NOMO-1 treated with DMSO at 0.1 percent for 48 hours (cell line): ENCODE results near the gene GAN.
A peak's percentile ranks its signal among the peaks of the same experiment; 100 is the strongest.

ENCODE experiments used
- DNase-seq: peaks from one replicate; lab custom pipeline; 2025; ENCODE audit not compliant: unreplicated experiment; lab: John Stamatoyannopoulos, UW

GAN gene

DNA sequence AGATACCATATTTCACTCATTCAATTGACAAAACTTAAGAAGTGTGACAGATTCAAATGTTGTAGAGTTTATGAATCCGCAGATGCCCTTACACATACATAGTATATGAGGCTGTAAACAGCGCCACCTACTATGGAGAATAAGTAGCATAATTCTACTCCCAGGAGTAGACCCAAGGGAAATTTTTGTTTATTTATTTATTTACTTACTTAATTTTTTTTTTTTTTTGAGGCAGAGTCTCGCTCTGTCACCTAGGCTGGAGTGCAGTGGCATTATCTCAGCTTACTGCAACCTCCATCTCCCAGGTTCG, 35.5 kb downstream of the GAN start:
- no peak for DNase-seq

- DNase-seq: no peak
Measured at GRCh38 chr16:81353895-81354294, 39.1 kb downstream of the GAN start.

- no peak for DNase-seq
Measured at GRCh38 chr16:81357711-81358260, 43.0 kb downstream of the GAN start.

DNA sequence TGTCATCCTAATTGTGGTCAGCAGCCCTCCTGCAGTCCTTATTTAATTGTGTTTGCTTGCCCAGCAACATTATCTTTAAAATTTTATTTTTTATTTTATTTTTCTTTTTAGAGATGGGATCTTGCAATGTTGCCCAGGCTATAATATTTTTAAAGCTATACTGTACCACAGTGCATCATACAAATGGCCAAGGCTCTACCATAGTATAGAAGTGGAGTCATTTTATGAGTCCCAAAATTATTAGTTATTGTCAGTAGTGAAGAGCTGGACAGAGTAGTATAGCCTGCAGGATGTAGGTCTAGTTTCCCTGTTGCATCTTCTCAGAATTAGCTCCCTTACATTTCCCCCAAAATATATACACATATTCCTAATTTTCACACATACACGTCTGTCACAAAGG, 44.1 kb downstream of the GAN start:
- DNase-seq: no peak

- no peak for DNase-seq
Measured at GRCh38 chr16:81360135-81360534, 45.4 kb downstream of the GAN start.

DNA sequence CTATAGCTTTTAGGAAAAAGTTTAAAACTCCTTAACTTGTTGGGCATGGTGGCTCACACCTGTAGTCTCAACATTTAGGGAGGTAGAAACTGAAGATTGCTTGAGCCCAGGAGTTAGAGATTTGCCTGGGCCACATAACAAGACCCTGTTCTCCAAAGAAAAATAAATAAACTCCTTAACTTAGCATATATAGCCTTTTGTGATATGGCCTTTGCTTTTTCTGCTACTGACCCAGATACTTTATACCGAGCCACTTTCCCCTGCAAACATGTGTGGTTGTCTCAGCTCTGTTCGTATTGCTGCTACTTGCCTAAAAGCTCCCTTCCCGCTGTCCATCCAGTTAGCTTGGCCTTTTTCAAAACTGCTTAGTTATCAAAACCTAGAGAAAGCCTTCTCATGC, 51.0 kb downstream of the GAN start:
- no peak for DNase-seq

DNA sequence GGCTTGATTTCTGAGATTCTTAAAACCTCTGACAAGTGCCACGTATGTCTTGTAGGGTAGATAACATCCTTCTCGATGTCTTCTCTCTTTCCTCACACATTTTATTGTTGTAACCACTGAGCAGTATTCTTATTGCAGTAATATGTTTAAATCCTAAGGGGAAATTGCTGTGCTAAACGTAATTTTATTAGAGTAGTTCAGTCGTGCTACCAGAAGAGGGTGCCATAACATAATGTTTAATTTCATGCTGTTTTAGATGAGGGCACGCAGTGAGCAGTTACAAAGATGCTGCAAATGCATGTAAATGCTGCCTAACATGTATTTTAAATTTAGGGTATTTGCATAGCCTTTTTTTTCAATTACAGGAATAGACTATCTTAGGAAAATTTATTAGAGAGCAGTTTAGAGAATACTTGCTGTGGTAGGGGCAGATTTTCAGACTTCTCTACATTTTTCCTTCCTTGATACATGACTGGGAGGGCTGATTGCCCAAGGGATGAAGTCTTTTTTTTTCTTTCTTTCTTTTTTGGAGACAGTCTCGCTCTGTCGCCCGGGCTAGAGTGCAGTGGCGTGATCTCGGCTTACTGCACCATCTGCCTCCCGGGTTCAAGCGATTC, 51.7 kb downstream of the GAN start:
- DNase-seq: peak; percentile 48

DNA sequence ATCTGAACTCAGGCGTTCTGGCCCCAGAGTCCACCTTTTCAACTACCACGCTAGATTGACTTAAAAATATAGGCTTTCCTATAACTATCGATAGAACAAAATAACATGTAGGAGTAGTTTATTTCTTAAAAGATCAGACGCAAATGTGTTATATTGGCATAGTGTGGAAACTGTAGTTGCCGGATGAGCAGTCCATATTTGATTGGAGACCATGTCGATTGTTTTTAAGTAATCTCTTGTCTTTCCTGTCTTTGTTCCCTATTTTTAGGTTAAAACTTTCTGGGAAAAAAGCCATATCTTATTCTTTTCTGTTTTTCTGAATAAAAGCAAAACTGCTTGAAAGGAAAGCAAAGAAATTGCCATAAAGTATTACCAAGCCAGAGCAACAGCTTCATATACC, 53.1 kb downstream of the GAN start:
- DNase-seq: no peak

DNA sequence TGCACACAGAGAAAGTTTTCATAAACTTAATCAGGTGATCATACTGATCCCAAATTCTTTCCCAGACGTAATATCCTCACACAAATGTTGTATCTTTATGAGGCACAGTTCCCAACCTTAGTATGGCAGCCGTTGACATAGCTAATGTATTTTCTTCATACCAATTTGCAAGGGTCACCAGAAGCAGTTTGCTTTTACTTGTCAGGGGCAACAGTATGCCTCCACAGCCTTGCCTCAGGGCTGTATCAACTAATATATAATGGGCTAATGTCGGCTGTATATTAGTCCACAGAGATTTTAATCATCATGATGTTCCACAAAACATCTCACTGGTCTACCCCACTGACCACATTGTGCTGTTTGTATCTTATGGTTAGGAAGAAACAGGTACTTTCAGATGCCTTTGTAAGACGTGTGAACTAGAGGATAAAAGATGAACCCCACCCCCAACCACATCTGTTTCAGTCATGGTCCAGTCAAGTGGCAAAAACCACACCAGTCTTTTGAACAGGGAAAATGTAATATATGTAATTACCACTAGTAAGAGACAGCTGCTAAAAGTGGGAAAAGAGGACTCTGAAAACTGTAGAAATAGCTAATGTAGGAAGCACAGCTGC, 55.2 kb downstream of the GAN start:
- DNase-seq: no peak

GRCh38 chr16:81371106-81371505, 56.3 kb downstream of the GAN start:
- no peak for DNase-seq

- no peak for DNase-seq
Measured at GRCh38 chr16:81374550-81374949, 59.8 kb downstream of the GAN start.

DNA sequence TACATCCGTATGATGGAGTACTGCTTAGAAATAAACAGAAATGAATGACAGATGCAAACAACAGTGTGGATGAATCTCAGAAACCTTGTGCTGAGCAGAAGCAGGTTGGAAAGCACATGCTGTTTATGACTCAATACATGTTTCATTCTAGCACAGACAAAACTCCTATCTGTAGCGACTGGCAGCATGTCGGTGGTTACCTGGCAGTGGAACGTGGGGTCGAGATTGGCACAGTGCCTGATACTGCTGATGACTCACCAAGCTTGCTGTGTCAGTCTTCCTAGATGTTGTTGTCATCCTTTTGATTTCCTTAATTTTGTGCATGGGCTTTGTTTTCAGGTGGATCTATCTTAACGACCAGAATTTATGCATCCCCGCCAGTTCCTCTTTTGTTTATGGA, 62.1 kb downstream of the GAN start:
- no peak for DNase-seq

DNA sequence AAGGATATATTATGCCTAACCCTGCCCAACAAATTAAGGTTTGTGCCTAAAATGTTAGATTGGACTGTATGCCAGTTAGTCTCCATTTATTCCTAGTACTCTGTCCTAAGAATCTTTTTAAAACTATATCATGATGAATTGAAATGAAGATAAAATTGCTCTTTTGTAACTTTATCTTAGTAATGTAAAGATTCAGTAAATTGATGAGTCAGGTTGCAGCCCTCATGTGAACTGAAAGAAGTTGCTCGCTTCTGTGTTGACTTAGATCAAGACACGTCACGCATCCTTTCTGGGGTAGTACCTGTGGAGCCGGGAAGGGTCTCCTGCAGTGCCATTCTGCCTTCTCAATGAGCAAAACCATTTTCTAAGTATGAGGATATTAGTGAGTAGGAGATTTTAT, 63.3 kb downstream of the GAN start:
- DNase-seq: no peak

DNA sequence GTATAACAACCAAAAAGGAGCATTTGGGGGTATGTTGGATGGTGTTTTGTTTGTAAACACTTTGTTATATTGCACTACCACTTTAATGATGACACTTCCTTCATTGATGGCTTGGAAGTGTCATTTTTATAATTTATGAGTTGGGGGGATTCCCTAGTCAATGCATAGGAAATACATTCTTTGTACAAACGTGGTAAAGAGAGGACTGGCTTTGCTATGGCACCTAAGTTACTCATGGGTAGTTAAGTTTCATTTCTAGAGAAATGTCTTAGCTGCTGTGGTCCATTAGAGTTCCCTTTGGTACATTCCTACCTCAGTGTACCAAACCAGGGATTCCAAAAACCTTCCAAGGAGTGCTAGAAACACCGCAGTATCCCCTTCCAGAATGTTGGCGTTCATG, 66.2 kb downstream of the GAN start:
- no peak for DNase-seq

DNA sequence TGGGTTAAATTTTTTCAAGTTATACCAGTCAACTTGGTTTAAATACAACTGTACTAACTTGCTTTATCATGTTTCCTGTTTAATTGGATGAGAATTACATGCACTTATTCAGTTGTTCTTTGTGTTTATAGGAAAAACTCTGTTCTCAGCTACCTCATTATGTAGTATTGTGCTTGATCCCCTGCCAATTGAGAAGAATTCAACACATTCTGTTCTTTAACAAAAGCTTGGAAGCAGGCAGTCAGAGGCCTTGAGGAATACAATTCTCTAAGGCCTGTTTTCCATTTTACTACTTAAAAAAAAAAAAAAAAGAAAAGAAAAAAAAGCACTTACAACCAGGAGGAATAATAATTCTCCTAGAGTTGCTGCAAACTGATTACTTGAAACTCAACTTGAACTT, 69.2 kb downstream of the GAN start:
- no peak for DNase-seq

- no peak for DNase-seq
Measured at GRCh38 chr16:81385031-81385756, 70.4 kb downstream of the GAN start.

GRCh38 chr16:81388357-81388756, 73.6 kb downstream of the GAN start:
- no peak for DNase-seq

- no peak for DNase-seq
Measured at GRCh38 chr16:81390840-81391239, 76.1 kb downstream of the GAN start.

DNA sequence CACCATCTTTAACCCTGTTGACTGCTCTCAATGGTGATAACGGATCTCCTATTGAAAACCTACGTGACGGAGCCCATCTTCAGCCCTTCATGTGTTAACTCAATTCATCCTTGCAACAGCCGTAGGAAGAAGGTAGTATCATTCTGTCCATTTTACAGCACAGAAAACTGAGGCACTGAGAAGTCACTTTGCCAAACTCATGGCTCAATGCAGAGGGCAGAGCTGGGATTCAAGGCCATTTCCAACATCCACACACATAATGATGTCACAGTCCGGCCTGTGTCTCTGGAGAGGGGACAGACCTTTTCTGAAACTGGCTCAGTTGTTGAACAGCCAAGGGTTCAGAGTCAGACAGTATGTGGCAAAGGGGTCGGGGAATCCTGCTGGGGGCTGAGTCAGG, 77.2 kb downstream of the GAN start:
- no peak for DNase-seq

GRCh38 chr16:81394416-81394815, 79.7 kb downstream of the GAN start:
- DNase-seq: no peak

- DNase-seq: no peak
Measured at GRCh38 chr16:81394966-81395655, 80.3 kb downstream of the GAN start.
